Activated T-cell treated with anti-CD3 and anti-CD28 coated beads, Interleukin-2, amount 50 U/mL, for 4 hours (primary cell): Measurements from ENCODE around the gene WDR36. TPM values are rescaled to one million over a fixed set of nuclear protein-coding genes. Genes with fewer than 3 reads are reported as not detected.

Experiments used
- ATAC-seq, 2 donors: fragments of 200-7000 bp; cut with Tn5 transposase; one replicate each; pipeline ENCODE4 v1.10.0; 2021
- DNase-seq: peaks from one replicate; pipeline ENCODE4 v3.0.0-alpha.2; 2020
- H3K27me3 Mint-ChIP-seq: one replicate; pipeline ENCODE4 v1.8.0; 2021; ENCODE audit warnings: low read depth, mixed read lengths
- H3K36me3 Mint-ChIP-seq: one replicate; pipeline ENCODE4 v1.8.0; 2022; ENCODE audit warnings: mixed read lengths; ENCODE audit not compliant: insufficient read depth
- H3K4me1 Mint-ChIP-seq: one replicate; pipeline ENCODE4 v1.8.0; 2021; ENCODE audit warnings: low read depth, mixed read lengths
- H3K4me3 Mint-ChIP-seq: one replicate; pipeline ENCODE4 v1.8.0; 2021; ENCODE audit warnings: mild to moderate bottlenecking, moderate library complexity, mixed read lengths
- H3K9me3 Mint-ChIP-seq: one replicate; pipeline ENCODE4 v1.8.0; 2021; ENCODE audit warnings: mixed read lengths
- total RNA-seq, 3 donors: library from RNA; stranded (reverse); gene quantifications; one replicate each; pipeline ENCODE4 v1.2.1, GENCODE V29; 2021

WDR36 gene
- total RNA-seq, 3 donors from 2014 or later, result 90.0 to 98.2 (median 92.1) TPM

DNA sequence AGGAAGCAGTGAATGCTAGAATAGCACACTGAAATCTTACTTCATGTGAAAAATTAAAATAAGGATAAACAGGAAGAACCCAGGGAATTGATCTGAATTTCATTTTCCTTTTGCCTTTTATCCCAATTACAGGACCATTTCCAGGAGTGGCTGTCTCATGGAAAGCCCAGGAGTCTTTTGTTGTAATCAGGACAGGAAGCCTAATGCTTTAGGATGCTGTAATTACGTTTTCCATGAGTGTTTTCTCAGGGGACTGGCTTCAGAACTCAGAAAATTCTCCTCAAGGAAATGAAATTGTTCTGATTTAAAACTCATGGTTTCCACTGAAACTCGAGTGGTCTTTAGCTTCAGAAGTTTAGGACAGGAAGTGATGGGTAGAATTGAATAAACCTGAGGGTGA, 75.4 kb downstream of the WDR36 start:
- H3K27me3 Mint-ChIP-seq, result no peaks in the 10 kb centered on the region
- no peaks in the 10 kb centered on the region for H3K4me1 Mint-ChIP-seq
- no peaks in the 10 kb centered on the region for H3K9me3 Mint-ChIP-seq
- H3K4me3 Mint-ChIP-seq, result no peak overlapping the region
- no peaks in the 10 kb centered on the region for H3K36me3 Mint-ChIP-seq
- ATAC-seq (no peak), DNase-seq (no peak)

DNA sequence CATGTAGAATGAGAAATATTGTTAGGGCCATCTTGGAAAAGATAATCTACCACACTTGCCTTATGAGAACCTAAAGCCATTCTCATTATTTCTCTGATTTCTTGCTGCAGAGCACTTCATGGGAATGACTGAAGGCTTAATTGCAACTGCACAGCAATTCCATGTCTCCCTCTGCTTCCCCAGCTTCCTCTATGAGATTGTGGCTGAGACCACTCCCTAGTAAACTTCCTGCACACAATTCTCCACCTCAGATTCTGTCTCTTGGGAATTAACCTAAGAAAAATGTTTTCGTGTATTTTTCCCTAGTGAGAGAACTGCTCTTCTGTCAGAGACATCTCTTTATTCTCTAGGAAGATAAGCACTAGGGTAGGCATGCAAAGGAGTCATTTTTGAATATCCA, 76.5 kb downstream of the WDR36 start:
- H3K36me3 Mint-ChIP-seq, result no peaks in the 10 kb centered on the region

DNA sequence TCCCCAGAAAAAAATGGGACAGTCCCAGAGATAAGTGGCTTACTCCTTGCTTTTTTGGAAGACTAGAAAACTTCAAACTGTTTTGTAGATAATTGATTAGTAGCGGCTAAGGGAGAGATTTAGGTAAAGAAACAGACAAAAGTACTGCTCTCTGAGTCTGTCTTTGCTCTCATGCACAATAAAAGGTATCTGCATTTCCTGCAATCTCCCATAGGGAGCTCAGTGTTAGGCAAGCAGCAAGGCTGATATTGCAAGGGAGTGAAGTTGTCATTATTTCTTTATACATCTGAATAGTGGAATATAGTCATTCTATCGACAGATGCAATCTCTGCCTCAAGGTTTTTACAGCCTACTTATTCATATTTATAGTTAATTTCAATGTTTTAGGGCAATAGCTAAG, 77.1 kb downstream of the WDR36 start:
- no peak for DNase-seq
- Mint-ChIP-seq H3K4me1 (no peaks in the 10 kb centered on the region), H3K4me3 (no peak overlapping the region), H3K27me3 (no peaks in the 10 kb centered on the region), H3K9me3 (no peaks in the 10 kb centered on the region), H3K36me3 (no peaks in the 10 kb centered on the region)
- ATAC-seq, result no peak

More for the DNA sequence above, 76.5 kb downstream of the WDR36 start:
- no peak for DNase-seq
- H3K4me1 Mint-ChIP-seq, result no peaks in the 10 kb centered on the region
- ATAC-seq, result no peak
- H3K27me3 Mint-ChIP-seq, result no peaks in the 10 kb centered on the region
- H3K4me3 Mint-ChIP-seq, result no peak overlapping the region
- no peaks in the 10 kb centered on the region for H3K9me3 Mint-ChIP-seq

DNA sequence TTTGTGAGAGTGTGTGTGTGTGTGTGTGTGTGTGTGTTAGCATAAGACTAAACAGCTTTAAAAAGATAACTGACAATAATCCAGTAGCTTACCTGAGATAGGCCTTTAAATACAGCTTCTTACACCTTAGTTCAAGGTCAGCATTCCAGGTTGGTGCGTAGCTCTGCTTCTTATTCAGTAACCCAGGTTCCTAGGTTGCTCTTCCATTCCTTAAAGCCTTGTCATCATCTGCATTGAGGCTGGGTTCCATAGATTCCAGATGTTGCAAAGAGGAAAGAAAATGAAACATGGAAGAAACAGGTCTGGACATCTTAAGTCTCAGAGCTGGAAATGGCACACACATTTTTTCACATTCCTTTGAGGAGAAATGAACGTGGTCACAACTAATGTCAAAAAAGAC, 78.1 kb downstream of the WDR36 start:
- ATAC-seq (no peak), DNase-seq (no peak)
- Mint-ChIP-seq H3K9me3 (no peaks in the 10 kb centered on the region), H3K4me1 (no peaks in the 10 kb centered on the region), H3K4me3 (no peak overlapping the region), H3K27me3 (no peaks in the 10 kb centered on the region), H3K36me3 (no peaks in the 10 kb centered on the region)

DNA sequence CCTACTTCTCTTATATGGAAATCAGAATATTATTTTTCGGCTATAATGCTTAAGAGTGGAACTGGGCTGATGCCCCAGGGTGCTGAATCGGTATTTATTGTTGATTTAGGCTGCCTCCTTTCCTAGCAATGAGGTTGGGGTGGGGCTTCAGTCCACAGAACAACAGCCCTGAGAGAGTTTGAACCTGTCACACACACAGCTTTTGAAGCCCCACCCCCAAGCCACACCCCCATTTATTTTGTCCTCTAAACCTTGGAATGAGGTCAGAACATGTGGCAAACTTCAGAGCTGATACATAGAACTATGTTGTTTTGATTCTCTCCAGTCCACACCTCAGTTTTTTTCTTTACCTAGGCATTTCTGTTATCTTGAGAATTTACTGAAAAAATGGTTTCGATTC, 80.4 kb downstream of the WDR36 start:
- Mint-ChIP-seq H3K9me3 (no peaks in the 10 kb centered on the region), H3K27me3 (no peaks in the 10 kb centered on the region), H3K4me1 (no peaks in the 10 kb centered on the region), H3K36me3 (no peaks in the 10 kb centered on the region), H3K4me3 (no peak overlapping the region)
- DNase-seq (no peak), ATAC-seq (no peak)

DNA sequence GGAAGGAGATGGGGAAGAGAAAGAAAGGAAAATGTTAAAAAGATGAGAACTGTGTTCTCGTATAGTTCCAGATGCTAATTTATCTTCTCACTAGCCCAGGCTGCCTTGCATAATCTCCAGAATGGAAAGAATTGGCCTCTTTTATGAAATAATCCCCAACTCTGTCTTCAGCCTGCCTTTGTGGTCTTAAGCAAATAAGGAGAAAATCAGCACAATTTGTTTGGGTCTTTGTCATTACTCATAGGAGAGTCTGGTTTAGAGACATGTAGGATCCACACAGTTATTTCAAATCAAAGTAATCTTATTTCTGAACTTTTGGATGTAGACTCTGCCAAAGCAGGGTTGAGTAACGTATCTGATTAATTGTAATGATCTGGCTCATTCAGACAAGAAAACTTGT, 81.3 kb downstream of the WDR36 start:
- no peaks in the 10 kb centered on the region for H3K36me3 Mint-ChIP-seq
- DNase-seq, result no peak

More for the DNA sequence above, 81.3 kb downstream of the WDR36 start:
- no peaks in the 10 kb centered on the region for H3K9me3 Mint-ChIP-seq
- H3K4me1 Mint-ChIP-seq, result no peaks in the 10 kb centered on the region
- H3K27me3 Mint-ChIP-seq, result no peaks in the 10 kb centered on the region
- no peak overlapping the region for H3K4me3 Mint-ChIP-seq
- no peak for ATAC-seq

Other genes starting within 250 kb of the WDR36 start
- under 1 TPM; 0.20 to 0.30 (median 0.21) TPM for gene TSLP, start 20.6 kb upstream of the WDR36 start, total RNA-seq
- 10 to 100 TPM; 35.5 to 49.5 (median 36.9) TPM for gene CAMK4, start 132.0 kb downstream of the WDR36 start, total RNA-seq